AG04449 (cell line): Measurements from ENCODE around the gene RELL1.

Experiments
- CTCF ChIA-PET: fragments of 350-600 bp; formaldehyde crosslinking; extraction: SDS; loops from one replicate; lab custom pipeline; 2021; ENCODE audit warnings: antibody characterized with exemption; lab: Yijun Ruan, JAX
- POLR2A ChIA-PET: fragments of 400-600, 350-600 bp; formaldehyde crosslinking; extraction: SDS; loops from one replicate; lab custom pipeline; 2020; ENCODE audit warnings: antibody characterized with exemption, inconsistent platforms; lab: Yijun Ruan, JAX
- DNase-seq: peaks from one replicate; pipeline ENCODE4 v3.0.0-alpha.2; 2010; ENCODE audit warnings: low read depth, low spot score
- H3K4me3 ChIP-seq: 2 replicates; pipeline ENCODE4 v1.5.1; 2011; ENCODE audit warnings: low read depth, mild to moderate bottlenecking, control low read depth, low read length
- TF ChIP-seq, protein P1 (sequence below): IDR thresholded peaks from one replicate; pipeline ENCODE4 v1.5.1; 2011; ENCODE audit warnings: mild to moderate bottlenecking, moderate library complexity, low read length, control low read depth, inconsistent platforms; ENCODE audit not compliant: insufficient read depth; ENCODE audit errors: missing control alignments

RELL1 gene

GRCh38 chr4:37605843-37606565, 80.2 kb downstream of the RELL1 start:
- no peak overlapping the region for H3K4me3 ChIP-seq
- ChIA-PET CTCF (interaction anchor here (1.3 to 10.7 kb wide), 2 partner anchors 190 to 430 kb away, joined by 4 to 260 read pairs; no protein-coding TSS in a partner anchor), POLR2A (no interaction called here)
- TF ChIP-seq, protein P1, sequence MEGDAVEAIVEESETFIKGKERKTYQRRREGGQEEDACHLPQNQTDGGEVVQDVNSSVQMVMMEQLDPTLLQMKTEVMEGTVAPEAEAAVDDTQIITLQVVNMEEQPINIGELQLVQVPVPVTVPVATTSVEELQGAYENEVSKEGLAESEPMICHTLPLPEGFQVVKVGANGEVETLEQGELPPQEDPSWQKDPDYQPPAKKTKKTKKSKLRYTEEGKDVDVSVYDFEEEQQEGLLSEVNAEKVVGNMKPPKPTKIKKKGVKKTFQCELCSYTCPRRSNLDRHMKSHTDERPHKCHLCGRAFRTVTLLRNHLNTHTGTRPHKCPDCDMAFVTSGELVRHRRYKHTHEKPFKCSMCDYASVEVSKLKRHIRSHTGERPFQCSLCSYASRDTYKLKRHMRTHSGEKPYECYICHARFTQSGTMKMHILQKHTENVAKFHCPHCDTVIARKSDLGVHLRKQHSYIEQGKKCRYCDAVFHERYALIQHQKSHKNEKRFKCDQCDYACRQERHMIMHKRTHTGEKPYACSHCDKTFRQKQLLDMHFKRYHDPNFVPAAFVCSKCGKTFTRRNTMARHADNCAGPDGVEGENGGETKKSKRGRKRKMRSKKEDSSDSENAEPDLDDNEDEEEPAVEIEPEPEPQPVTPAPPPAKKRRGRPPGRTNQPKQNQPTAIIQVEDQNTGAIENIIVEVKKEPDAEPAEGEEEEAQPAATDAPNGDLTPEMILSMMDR = no peak
- DNase-seq = no peak

- ChIA-PET POLR2A (interaction anchor here (1.0 kb wide), 1 partner anchor 197 kb away, joined by 4 read pairs; no protein-coding TSS in a partner anchor), CTCF (interaction anchor here (1.0 to 10.7 kb wide), 9 partner anchors 10 to 431 kb away, joined by 3 to 260 read pairs (median 8); no protein-coding TSS in a partner anchor)
- no peak overlapping the region for H3K4me3 ChIP-seq
- DNase-seq = no peak
- TF ChIP-seq, protein P1 = no peak
These were observed 81.7 kb downstream of the RELL1 start for GRCh38 chr4:37604461-37604860.

- CTCF ChIA-PET = interaction anchor here (0.6 to 10.7 kb wide), 24 partner anchors 10 to 432 kb away, joined by 3 to 260 read pairs (median 6); no protein-coding TSS in a partner anchor
- TF ChIP-seq, protein P1 = no peak
- DNase-seq = no peak
- H3K4me3 ChIP-seq = no peak overlapping the region
- POLR2A ChIA-PET = no interaction called here
These were observed 82.5 kb downstream of the RELL1 start for GRCh38 chr4:37603711-37604110.

DNA sequence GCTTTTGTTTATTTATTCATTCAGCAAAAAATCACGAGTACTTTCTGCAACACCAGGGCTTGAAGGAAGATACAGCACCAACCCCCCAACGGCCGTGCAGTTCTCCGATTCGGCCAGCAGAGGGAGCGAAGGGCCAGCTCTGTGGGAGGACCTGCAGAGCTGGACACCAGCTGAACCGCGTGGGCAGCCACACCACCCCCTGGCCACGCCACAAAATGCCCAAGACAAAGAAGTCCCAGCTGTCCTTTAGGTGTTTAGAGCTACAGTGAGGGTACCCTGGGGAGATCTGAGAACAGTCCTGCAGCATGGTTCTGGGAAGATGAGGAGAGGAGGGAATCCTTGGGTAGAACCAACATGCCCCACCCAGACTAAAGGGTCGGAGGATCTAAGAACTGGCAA, 83.1 kb downstream of the RELL1 start:
- CTCF ChIA-PET = interaction anchor here (0.6 to 10.7 kb wide), 40 partner anchors 9 to 1179 kb away, joined by 3 to 260 read pairs (median 4); partner anchors contain the start of gene RELL1
- DNase-seq = no peak
- TF ChIP-seq, protein P1 = peak; percentile 97
- POLR2A ChIA-PET = no interaction called here
- no peak overlapping the region for H3K4me3 ChIP-seq

DNA sequence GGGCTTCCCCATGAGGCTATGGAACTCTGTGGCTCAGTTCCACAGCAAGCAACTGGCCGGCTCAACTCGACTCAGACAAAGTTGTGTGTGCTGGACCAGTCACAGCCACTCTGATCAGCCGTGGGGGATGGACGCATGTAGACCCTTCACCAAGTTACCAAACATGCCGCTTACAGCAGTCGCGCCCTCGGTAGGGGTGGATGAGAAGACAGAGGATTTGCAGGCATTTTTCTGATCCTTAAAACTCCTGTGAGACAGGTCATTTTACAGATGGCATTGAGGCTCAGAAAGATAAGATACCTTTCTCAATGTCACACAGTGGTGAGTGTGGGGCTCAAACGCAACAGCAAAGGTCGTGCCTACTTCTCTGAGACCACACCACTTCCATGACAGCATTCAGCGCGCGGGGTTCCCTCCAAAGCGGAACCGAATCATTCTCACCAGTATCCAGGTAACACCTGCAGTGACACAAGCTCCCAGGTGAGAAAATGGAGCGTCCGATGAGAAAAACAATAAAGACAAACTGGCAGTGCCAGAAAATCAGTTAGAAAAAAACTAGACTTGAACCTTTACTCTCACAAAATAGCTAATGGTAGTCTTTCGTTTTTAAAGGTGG, 83.6 kb downstream of the RELL1 start:
- CTCF ChIA-PET = interaction anchor here (0.7 to 10.7 kb wide), 39 partner anchors 8 to 1180 kb away, joined by 3 to 260 read pairs (median 4); partner anchors contain the start of gene RELL1
- DNase-seq = no peak
- TF ChIP-seq, protein P1 = no peak
- POLR2A ChIA-PET = no interaction called here
- no peak overlapping the region for H3K4me3 ChIP-seq

DNA sequence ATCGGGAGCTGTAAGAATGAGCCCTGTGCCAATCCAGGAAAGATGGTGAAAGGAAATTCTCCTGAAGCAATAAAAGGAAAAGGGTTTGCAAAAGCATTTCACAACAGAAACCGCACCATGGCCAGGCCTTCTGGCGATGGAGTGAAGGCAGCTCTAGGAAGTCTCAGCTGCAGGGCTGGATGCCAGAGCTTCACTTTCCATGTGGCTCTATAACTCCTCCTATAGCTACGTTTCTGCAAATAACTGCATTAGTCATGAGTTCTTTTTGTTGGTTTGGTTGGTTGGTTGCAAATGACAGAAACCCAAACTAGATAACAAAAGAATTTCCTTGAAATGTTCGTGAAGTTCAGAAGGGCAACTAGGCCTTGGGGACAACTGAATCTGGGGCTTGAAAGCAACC, 84.6 kb downstream of the RELL1 start:
- ChIA-PET CTCF (interaction anchor here (1.0 to 10.7 kb wide), 15 partner anchors 8 to 438 kb away, joined by 3 to 260 read pairs (median 7); partner anchors contain the start of gene RELL1), POLR2A (no interaction called here)
- H3K4me3 ChIP-seq = no peak overlapping the region
- DNase-seq = peak; percentile 14
- TF ChIP-seq, protein P1 = no peak
